Hippocampal formation (tissue), 2 donors: ENCODE results near the gene IGFN1.
"Not testable (repeated sequence)": the region's sequence is repeated elsewhere in the genome, so short reads cannot be mapped to it uniquely, and the experiment has no call there.

Experiments used
- DNase-seq, 2 donors: peaks; one replicate each; lab custom pipeline; 2025; lab: John Stamatoyannopoulos, UW

IGFN1 gene

GRCh38 chr1:201190624-201191051, at the start of gene IGFN1:
TSS of gene IGFN1 (plus strand) at chr1:201190824. CDS start at chr1:201193294, 2,470 bp downstream.
- no peak for DNase-seq

GRCh38 chr1:201140941-201141260, 49.7 kb upstream of the IGFN1 start:
- no peak for DNase-seq

DNA sequence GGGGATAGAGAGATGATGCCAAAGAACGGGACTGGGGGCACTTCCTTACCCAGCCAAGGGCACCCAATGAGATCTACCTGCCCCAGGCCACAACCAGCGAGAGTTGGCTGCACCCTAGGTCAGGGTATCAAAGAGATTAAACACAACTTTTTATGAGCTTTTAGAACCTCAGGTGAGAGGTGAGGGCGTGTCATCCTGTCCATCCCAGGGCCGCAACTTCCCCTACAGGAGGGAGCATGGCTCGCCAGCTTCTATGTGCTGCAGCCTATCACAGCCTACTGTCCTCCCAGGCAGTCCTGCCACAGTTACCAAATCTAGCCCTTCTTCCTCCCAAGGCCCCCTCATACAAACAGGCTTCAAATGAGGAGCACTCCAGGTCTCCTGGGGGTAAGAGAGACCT, 49.2 kb upstream of the IGFN1 start:
- no peak for DNase-seq

DNA sequence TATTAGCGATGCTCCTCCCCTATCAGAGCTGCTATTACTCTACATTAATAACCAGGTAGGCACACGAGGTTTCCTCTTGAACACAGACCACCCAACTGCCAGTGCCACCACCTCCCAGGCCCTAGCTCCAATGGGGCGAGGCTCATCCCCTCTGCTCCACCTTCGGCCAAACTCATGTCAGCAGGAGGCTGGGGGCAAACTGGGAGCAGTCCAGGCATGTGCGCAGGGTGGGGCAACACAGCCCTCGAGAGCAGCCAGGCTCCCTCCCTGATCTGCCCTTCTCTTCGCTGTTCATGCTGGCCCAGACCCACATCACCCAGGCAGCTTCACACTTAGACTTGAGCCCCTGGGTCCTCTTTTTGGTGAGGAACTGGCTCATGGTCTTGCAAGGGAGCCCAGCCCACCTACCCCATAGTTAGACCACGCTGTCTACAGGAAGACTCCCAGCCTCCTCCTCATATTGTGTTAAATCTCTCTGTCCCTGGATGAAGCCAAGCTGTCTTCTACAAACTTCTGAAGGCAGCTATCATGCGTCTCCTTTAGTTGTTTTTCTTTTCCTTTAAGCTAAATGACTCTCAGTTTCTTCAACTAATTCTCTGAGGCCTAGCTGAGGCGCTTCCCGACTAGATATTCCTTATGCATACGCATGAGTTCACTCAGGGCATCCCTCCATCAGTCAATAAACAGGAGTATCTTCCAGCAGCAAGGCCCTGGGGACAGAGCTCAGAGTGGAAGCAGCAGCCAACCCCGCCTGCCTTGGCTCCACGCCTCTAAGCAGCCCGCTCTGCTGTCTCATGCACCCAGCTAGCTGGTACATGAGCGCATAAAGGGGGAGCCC, 48.4 kb upstream of the IGFN1 start:
- DNase-seq, result no peak

DNA sequence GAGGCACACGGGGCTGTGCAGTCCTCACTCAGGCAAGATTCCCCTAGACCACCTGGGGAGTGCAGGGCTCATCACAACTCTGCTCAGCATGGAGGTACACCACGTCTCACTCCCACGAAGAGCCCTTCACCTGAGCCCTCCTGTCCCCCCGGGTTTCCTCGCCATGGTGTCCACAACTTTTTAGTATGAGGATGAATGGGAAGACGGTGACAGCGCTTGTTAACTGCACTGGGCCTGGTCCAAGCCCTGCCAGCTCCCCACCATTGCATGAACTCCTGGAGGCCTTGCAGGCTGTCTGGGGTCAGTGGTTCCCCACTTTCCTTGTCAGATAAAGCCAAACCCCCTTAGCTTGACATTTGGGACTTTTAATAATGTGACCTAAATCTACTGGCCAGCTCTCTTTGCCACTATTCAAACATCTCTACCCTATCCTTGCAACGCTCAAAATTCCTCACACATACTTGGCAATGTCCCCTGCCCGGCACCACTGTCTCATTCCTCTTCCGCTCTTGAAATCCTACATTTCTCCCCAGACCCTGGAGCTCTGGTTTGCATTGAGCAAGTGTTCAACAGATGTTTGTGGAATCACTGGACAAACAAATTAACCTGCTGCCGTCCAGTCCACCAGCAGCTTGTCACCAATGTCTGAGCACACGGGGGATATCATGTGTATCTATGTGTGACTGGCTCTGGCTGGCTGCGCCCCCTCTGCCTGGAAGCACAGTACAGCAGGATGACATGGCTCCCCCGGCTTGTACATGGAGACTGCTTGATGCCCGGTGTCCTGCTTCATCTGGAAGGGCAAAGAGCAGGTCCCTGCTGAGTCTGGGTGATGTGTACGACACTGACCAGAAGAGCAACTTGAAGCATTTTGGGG, 47.5 kb upstream of the IGFN1 start:
- no peak for DNase-seq

- peak in 1 of 2 donors; percentile 29 for DNase-seq
These were observed 46.6 kb upstream of the IGFN1 start for GRCh38 chr1:201143726-201144635.

- DNase-seq, result no peak
These were observed 45.9 kb upstream of the IGFN1 start for GRCh38 chr1:201144701-201145100.

DNA sequence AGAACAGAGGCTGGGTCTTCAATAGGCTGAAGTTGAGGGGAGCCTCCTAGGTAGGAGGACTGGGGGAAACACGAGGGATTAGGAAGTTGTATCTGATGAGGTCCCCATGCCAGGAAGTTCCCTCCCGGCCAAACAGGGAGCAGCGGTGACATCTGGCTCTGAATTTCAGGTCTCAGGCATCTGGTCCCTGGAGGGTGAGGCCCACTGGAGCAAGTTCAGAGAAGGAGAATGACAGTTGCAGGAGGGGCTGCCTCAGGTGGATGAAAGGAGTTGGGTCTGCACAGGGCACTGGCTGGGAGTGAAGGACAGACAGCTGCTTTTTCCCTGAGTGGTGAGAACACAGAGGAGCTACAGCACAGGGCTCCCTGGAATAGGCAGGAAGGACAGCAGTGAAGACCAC, 45.5 kb upstream of the IGFN1 start:
- no peak for DNase-seq

GRCh38 chr1:201145816-201146215, 44.8 kb upstream of the IGFN1 start:
- DNase-seq, result no peak

- DNase-seq, result no peak
These were observed 43.8 kb upstream of the IGFN1 start for GRCh38 chr1:201146626-201147390.

GRCh38 chr1:201147396-201148015, 43.1 kb upstream of the IGFN1 start:
- DNase-seq, result no peak

- DNase-seq, result no peak
These were observed 41.2 kb upstream of the IGFN1 start for GRCh38 chr1:201149400-201149799.

DNA sequence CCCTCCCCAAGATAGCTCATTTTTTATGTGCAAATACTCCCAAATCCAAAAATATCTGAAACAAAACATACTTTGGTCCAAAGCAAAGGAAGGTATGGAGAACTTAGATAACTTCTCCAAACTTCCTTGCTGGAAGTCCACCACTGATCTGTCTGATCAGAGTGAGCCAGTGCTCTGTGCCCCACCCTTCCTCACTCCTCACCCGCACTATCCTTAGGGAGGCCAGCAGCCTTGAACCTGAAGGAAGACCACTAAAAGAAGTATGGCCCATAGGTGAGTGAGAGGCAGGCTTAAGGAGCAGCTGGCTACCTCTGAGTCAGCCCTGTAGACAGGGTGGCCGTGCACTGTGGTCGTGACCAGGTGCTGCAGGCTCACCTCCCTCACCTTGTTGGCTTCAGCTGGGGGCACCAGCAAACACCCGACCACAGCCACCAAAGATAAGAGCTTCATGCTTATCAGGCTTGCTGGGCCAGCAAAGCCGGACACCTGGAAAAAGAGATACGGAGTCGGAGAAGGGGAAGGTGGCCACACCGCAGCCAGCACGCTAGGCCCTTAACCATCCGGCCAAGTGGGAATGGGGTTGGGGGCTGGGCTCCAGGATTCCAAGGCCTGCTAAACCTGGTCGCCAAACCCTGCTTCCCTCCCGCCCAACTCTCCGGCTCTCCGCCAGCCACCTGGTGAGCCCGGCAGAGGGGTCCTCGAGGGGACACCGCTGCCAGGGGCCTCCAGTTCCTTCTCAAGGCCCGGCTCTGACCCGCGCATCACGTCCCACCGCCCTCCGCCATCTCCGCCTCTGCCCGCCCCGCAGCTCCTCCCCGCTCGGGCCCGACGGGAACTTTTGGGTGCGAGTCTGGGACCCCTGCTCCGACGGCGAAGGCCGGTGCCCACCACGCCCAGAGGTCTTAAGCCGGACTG, 36.9 kb upstream of the IGFN1 start:
- no peak for DNase-seq

- peak; percentile 93 to 96 for DNase-seq
These were observed 36.0 kb upstream of the IGFN1 start, which contains the start of gene TMEM9 for GRCh38 chr1:201154389-201155165. TSS of gene TMEM9 (minus strand) at chr1:201154474. CDS start at chr1:201153923, 551 bp downstream.

DNA sequence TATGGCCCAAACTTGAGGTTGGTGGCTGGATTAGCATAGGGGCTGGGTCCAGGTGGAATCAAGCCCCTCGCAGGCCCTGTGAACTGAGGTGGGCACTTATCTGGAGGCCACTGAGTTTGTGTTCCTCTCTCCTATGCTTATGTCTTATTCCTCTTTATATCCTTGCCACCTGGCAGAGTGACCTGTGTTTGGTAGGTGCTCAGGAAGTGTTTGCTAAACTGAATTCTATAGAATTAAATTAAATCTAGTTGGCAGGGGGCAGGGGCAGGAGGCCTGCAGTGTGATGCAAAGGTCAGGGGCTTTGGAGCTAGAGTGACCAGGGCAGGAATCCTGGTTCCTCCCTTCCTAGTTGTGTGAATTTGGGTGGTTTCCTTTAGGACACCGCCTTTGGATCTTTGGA, 35.3 kb upstream of the IGFN1 start:
- no peak for DNase-seq

GRCh38 chr1:201156346-201156745, 34.3 kb upstream of the IGFN1 start:
- DNase-seq, result no peak

DNA sequence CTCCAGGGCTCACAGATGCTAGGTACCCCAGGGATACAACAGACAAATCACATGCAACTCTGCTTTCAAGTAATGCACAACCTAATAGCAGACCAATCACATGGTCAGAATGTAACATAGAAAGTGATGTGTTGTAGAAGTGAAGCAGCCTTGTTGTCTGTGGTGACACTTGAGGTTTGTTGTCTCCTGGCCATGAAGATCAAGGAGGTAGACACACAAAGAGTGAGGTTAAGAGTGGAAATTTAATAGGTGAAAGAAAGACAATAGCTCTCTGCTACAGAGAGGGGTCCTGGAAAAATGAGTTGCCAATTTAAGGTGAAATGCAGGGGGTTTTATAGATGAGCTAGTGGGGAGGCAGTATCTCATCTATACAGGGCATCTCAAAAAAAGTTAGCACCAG, 33.8 kb upstream of the IGFN1 start:
- DNase-seq, result no peak

DNA sequence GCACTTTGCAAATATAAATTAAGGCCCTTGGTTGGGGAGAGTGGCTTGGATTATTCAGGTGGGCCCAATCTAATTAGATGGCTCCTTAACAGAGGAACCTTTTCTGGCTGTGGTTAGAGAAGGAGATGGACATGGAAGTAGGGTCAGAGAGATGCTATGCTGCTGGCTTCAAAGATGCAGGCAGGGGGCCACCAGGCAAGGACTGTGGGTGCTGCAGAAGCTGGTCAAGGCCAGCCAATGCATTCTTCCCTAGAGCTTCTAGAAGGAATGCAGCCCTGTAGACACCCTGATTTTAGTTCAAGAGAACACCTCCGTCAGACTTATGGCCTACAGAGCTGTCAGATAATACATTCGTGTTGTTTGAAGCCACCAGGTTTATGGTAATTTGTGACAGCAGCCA, 32.7 kb upstream of the IGFN1 start:
- no peak for DNase-seq

DNA sequence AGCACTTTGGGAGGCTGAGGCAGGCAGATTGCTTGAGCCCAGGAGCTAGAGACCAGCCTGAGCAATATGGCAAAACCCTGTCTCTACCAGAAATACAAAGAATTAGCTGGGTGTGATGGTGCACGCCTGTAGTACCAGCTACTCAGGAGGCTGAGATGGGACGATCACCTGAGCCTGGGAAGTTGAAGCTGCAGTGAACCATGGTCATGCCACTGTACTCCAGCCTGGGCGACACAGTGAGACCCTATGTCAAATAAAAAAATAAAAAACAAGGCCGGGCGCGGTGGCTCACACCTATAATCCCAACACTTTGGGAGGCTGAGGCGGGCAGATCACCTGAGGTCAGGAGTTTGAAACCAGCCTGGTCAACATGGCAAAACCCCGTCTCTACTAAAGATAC, 27.6 kb upstream of the IGFN1 start:
- not testable (repeated sequence) for DNase-seq
